HCT116 (cell line): Measurements from ENCODE around the gene ALG13.

Experiments
- CTCF ChIP-seq, 3 experiments: fragments of 200-600 bp in 1 of 3; sonication (generic) in 1 of 3; IDR thresholded peaks in 2 of 3; conservative IDR thresholded peaks in 1 of 3; 2 replicates each; pipeline ENCODE4 v1.5.1; 2012 to 2017; ENCODE audit warnings: low read depth in 2 of 3, low read length in 2 of 3, antibody characterized with exemption in 1 of 3, borderline replicate concordance in 1 of 3, control low read depth in 1 of 3, mild to moderate bottlenecking in 1 of 3, mixed read lengths in 1 of 3, mixed run types in 1 of 3, moderate library complexity in 1 of 3; ENCODE audit not compliant: insufficient read depth in 1 of 3
- POLR2AphosphoS5 ChIP-seq: IDR thresholded peaks from 2 replicates; pipeline ENCODE4 v1.6.1; 2011; ENCODE audit warnings: mild to moderate bottlenecking, low read depth, low read length, moderate library complexity
- TCF7L2 ChIP-seq: IDR thresholded peaks from 2 replicates; pipeline ENCODE4 v1.7.0; 2011; ENCODE audit warnings: borderline replicate concordance, inconsistent platforms; ENCODE audit not compliant: insufficient read depth, insufficient read length; ENCODE audit errors: extremely low read depth
- ZBTB33 ChIP-seq: IDR thresholded peaks from 2 replicates; pipeline ENCODE4 v1.6.1; 2011; ENCODE audit warnings: mild to moderate bottlenecking, low read length, moderate library complexity; ENCODE audit not compliant: insufficient replicate concordance; ENCODE audit errors: extremely low read depth

DNA sequence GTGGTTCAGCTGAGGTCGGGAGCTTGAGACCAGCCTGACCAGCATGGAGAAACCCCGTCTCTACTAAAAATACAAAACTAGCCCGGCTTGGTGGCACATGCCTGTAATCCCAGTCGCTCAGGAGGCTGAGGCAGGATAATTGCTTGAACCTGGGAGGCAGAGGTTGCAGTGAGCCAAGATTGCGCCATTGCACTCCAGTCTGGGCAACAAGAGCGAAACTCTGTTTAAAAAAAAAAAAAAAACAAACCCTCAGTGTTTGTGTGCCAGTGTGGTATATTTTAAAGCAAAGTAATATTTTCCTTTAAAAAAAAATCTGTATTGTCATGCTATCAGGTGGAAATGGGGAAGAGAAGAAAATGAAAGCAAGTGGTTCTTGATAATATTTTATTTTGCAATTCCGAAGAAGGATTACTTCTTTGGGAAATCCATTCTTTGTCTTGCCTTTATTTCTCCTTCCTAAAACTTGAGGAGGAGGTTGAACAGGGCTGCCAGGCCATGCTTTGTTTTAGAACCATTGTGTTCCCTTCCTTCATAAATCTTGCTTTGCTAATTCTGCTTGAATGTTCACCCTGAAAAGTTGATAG is 14.4 kb downstream of the ALG13 start:
- no peak for TF ChIP-seq CTCF (IDR thresholded peaks at IDR 0.05 in 2 of 3, conservative IDR thresholded peaks at IDR 0.05 in 1 of 3; ENCODE audit: borderline replicate concordance in 1 of 3, insufficient read depth in 1 of 3, low read depth in 2 of 3, low read length in 2 of 3)
- no peak for TF ChIP-seq TCF7L2
- TF ChIP-seq ZBTB33, result no peak
- no peak for TF ChIP-seq POLR2AphosphoS5
